Stimulated activated CD4-positive, alpha-beta T cell treated with anti-CD3 and anti-CD28 coated beads, Interleukin-4, amount 100 ng/mL, for 4 hours (primary cell): Measurements from ENCODE around the gene COCH.
A peak's percentile ranks its signal among the peaks of the same experiment; 100 is the strongest.

ENCODE experiments used
- DNase-seq, 2 experiments: peaks; one replicate each; pipeline ENCODE4 v3.0.0-alpha.2; 2020

COCH gene

DNA sequence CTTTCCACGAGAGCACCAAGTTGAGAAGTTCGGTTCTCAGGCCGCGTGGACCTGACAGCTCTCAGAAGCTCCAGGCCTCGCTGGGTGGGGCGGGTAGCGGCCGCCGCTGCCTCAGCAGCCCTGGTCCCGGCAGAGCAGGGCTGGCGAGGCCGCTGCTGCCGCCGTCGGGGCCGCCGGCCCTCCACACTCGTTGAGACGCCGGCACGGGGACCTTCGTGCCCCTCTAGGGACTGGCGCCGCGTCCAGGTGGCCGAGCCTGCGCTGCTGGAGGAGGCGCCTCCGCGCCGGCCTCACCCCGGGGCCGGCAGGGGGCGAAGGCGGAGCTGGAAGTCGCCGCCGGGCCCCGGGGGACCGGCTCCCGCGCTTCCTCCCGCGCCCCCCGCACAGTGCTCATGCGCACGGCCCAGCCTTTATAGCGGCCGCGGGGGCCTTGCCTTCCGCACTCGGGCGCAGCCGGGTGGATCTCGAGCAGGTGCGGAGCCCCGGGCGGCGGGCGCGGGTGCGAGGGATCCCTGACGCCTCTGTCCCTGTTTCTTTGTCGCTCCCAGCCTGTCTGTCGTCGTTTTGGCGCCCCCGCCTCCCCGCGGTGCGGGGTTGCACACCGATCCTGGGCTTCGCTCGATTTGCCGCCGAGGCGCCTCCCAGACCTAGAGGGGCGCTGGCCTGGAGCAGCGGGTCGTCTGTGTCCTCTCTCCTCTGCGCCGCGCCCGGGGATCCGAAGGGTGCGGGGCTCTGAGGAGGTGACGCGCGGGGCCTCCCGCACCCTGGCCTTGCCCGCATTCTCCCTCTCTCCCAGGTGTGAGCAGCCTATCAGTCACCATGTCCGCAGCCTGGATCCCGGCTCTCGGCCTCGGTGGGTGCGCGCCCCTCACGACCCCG, at the start of gene COCH:
Gene COCH, plus strand, starts transcription at position 440 of the 879 bp plus-strand sequence. Its CDS starts 380 bp downstream, at position 820.
- peak in 1 of 2 experiments; percentile 29 for DNase-seq

- DNase-seq = no peak
These were observed 48.3 kb upstream of the COCH start for GRCh38 chr14:30826070-30826469.

GRCh38 chr14:30829853-30830252, 44.5 kb upstream of the COCH start:
- DNase-seq = no peak

DNA sequence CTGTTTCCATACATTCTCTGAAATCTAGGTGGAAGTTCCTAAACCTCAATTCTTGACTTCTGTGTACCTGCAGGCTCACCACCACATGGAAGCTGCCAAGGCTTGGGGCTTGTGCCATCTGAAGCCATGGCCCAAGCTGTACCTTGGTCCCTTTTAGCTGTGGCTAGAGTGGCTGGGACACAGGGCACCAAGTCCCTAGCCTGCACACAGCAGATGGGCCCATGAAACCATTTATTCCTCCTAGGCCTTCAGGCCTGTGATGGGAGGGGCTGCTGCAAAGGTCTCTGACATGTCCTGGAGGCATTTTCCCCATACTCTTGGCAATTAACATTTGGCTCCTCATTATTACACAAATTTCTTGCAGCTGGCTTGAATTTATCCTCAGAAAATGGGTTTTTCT, 40.0 kb upstream of the COCH start:
- no peak for DNase-seq

GRCh38 chr14:30838351-30838750, 36.0 kb upstream of the COCH start:
- DNase-seq = no peak

- DNase-seq = no peak
These were observed 34.1 kb upstream of the COCH start for GRCh38 chr14:30840086-30840779.

GRCh38 chr14:30842431-30842830, 31.9 kb upstream of the COCH start:
- DNase-seq = no peak

GRCh38 chr14:30848449-30849240, 25.7 kb upstream of the COCH start:
- DNase-seq = no peak

DNA sequence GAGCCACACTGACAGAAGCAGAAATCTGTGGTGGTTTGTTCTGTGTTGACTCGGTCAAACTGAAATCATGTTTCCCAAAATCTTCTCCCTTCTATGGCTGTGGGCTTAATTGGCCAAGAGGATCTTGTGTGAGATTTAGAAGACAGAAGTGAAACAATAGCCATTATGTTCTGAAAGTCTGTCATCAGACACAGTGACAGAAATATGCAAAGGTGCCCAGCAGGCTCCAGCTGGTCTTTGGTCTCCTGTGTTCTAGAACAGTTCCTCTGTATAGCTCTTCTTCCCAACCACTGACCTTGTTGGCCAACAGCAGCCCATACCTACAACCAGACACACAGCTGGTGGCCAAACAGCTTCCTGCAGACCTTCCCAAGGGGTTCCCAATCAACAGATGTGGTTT, 25.0 kb upstream of the COCH start:
- no peak for DNase-seq

- no peak for DNase-seq
These were observed 24.4 kb upstream of the COCH start for GRCh38 chr14:30849983-30850382.

- no peak for DNase-seq
These were observed 20.4 kb upstream of the COCH start for GRCh38 chr14:30853946-30854345.

- no peak for DNase-seq
These were observed 19.9 kb upstream of the COCH start for GRCh38 chr14:30854492-30854891.

- DNase-seq = no peak
These were observed 18.9 kb upstream of the COCH start for GRCh38 chr14:30855345-30856037.

- no peak for DNase-seq
These were observed 13.2 kb upstream of the COCH start for GRCh38 chr14:30861200-30861599.

DNA sequence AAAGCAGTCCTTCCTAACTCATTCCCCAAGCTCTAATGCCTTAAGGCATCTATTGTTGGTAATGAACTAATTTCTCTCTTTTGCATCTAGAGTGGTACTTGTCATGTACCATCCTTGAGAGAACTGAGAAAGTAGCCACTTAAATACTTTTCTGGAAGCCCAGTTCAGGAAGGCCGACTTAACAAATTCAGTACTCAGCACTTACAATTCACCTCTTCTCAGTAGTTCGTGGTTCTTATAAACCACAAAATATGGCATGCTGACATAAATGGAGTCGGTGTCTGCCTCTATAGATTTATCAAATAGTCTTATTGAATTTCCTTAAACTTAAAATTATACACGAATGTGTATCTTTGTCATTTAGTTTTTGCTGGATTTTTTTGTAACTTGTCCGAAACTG, 9.4 kb upstream of the COCH start:
- DNase-seq = no peak

DNA sequence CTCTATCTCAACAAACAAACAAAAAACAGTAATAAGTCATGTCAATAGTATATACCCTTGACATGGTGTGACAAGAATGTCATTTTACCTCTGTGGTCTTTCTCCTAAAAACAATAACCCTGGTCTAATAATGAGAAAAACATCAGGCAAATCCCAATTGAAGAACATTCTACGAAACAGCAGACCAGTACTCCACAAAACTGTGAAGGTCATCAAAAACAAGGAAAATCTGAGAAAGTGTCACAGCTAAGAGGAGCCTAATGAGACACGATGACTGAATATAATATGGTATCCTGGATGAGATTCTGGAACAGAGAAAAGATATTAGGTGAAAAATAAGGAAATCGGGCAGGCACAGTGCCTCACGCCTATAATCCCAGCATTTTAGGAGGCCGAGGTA, 5.6 kb upstream of the COCH start:
- DNase-seq = no peak

- no peak for DNase-seq
These were observed 4.7 kb upstream of the COCH start for GRCh38 chr14:30869551-30870155.

DNA sequence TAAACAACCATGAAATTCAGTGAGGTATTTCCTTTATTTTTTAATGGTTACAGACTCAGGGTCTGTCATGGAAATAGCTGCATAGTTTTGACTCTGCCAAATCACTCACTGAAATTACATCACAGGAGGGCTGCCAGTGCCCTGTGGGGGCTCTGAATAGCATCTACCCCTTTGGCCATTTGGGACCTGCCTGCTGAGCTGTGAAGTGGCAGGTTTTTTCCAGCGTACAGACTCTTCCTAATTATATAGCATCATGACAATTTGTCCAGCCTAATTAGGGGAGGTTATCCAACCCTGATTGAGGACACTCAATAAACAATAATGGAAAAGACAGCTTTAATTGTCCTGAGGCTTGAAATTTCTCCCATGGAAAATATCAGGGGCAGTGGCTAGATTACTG, 1.8 kb upstream of the COCH start:
- no peak for DNase-seq

GRCh38 chr14:30873308-30874119, 845 bp upstream of the COCH start:
- DNase-seq = no peak

DNA sequence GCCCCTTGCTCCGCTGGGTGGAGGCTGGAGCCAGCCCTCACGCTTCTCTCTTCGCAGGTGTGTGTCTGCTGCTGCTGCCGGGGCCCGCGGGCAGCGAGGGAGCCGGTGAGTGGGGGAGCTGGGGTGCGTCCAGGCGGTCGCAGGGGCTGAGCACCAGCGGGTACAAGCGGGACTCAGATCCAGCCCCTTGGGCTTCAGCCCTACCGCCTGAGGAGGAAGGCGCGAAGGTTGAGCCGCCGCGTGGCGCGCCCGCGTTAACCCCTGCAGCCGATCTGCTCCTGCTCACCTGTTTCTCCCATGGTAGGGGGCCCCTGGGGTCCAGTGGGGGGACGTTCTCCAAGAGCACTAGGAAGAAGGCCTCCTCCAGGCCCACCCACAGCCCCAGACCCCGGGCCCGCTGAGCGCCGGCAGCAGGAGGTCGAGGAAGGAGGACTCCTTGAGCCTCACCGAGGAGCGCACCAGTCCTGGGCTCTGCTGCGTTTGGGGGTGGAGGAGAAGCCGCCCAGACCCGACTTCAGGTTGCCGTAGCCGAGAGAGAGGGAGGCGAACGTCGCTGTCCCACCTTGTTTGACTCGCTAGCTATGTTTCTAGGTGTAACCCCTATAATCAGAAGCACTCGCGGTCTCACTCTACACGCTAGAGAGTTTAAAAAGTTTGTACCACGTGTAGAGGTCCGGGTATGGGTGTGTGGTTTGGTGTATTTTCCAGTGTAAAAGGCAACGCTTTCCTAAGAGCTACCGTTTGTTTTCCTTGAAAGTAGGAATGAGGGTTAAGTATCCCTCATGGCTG, 834 bp downstream of the COCH start:
- peak in 1 of 2 experiments; percentile 6 for DNase-seq

DNA sequence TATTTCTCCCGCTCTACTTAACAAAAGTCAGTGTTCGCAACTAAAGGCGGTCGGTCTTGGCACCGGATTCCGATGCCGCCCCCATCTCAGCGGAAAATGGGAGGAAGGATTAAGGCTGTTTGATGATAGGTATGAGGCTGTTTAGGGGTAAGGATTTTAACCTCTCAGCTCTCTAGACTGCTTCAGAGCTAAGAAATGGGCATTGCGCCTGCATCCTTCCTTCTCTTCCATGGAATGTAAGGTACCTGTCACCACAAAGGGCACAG, 1.4 kb downstream of the COCH start:
- DNase-seq = no peak
